Prostate gland (tissue), 2 donors: ENCODE measurements around the gene CD79B. TPM values are rescaled to one million over a fixed set of nuclear protein-coding genes. Genes with fewer than 3 reads are reported as not detected.
"Not testable (repeated sequence)": the region's sequence is repeated elsewhere in the genome, so short reads cannot be mapped to it uniquely, and the experiment has no call there.

Source experiments
- DNase-seq: peaks from one replicate; pipeline ENCODE4 v3.0.0-alpha.2; 2019; ENCODE audit warnings: low spot score
- H3K27ac ChIP-seq, 2 donors: fragments of 200-600 bp; sonication (generic); 2 replicates each; pipeline ENCODE4 v1.5.1; 2017 to 2019
- H3K27me3 ChIP-seq: fragments of 200-600 bp; sonication (generic); replicated peaks from 2 replicates; pipeline ENCODE4 v1.5.1; 2019; ENCODE audit not compliant: insufficient read depth
- H3K36me3 ChIP-seq, 2 donors: fragments of 200-600 bp; sonication (generic); 1 replicate in 1 of 2; 2 replicates in 1 of 2; pipeline versions ENCODE4 v1.5.1 to v1.8.1; 2017 to 2019
- H3K4me1 ChIP-seq: fragments of 200-600 bp; sonication (generic); replicated peaks from 2 replicates; pipeline ENCODE4 v1.5.1; 2019
- H3K4me3 ChIP-seq, 2 donors: fragments of 200-600 bp; sonication (generic); 2 replicates each; pipeline ENCODE4 v1.5.1; 2017 to 2019
- H3K9me3 ChIP-seq: fragments of 200-600 bp; sonication (generic); 2 replicates; pipeline ENCODE4 v1.5.1; 2017
- CTCF ChIP-seq, 4 experiments: fragments of 200-600 bp in 2 of 4; fragments of 450-650 bp in 2 of 4; sonication (generic) in 2 of 4; IDR thresholded peaks; 1 replicate in 3 of 4; 2 replicates in 1 of 4; pipeline ENCODE4 v1.5.1; 2016 to 2019; ENCODE audit warnings: antibody characterized with exemption in 4 of 4, mild to moderate bottlenecking in 2 of 4, moderate library complexity in 2 of 4
- POLR2A ChIP-seq: fragments of 450-650 bp; IDR thresholded peaks from one replicate; pipeline ENCODE4 v1.6.1; 2016; ENCODE audit warnings: antibody characterized with exemption, mild to moderate bottlenecking
- POLR2AphosphoS5 ChIP-seq: sonication (generic); formaldehyde crosslinking; IDR thresholded peaks from one replicate; pipeline ENCODE4 v1.6.1; 2017; ENCODE audit warnings: antibody characterized with exemption
- whole genome bisulfite sequencing: methylation state at CpG from one replicate; pipeline ENCODE4 v1.1.5; 2018; 5-methylcytosine and 5-hydroxymethylcytosine counted together
- intact Hi-C: fragments of 100-400 bp; cut with DNase I; formaldehyde crosslinking; loops from one replicate; pipeline ENCODE4 v1.14.2; 2022
- total RNA-seq, 2 donors: library from RNA; depleted of rRNA; stranded (reverse); fragments of >200 nt; gene quantifications; one replicate each; pipeline ENCODE4 v1.1.0, GENCODE V29; 2016

CD79B gene
- total RNA-seq, 2 donors from 2014 or later, result 1.6 to 2.2 TPM

- Histone ChIP-seq H3K27me3 (no peaks in the 10 kb centered on the region), H3K4me3 (no peak overlapping the region), H3K36me3 (no peaks in the 10 kb centered on the region), H3K27ac (no peak overlapping the region), H3K4me1 (no peaks in the 10 kb centered on the region), H3K9me3 (no peaks in the 10 kb centered on the region)
- no peak for DNase-seq
- WGBS, result 44% methylated on average over 8 of the region's 8 CpGs
- TF ChIP-seq POLR2AphosphoS5 (no peak), CTCF (IDR thresholded peaks at IDR 0.05) (peak; percentile 37 to 81 (median 68))
- intact Hi-C loops, result loop anchor here (10.0 kb wide), 1 partner anchor 373 kb away; no protein-coding TSS in a partner anchor
Observed at GRCh38 chr17:63911657-63912100, 20.5 kb downstream of the CD79B start.

- no peaks in the 10 kb centered on the region for H3K9me3 ChIP-seq
- no peak within 1 kb of the TSS for H3K4me3 ChIP-seq
- H3K36me3 ChIP-seq, result no peaks in the 10 kb centered on the region
- no peak within 1 kb of the TSS for H3K27ac ChIP-seq
- intact Hi-C loops, result loop anchor here (10.0 kb wide), 1 partner anchor 374 kb away; no protein-coding TSS in a partner anchor
- 78% methylated on average over 15 of the region's 15 CpGs for WGBS
- no peaks in the 10 kb centered on the region for H3K4me1 ChIP-seq
- no peaks in the 10 kb centered on the region for H3K27me3 ChIP-seq
- no peak for DNase-seq
- TF ChIP-seq POLR2AphosphoS5 (no peak), POLR2A (no peak), CTCF (IDR thresholded peaks at IDR 0.05) (no peak)
Observed at GRCh38 chr17:63911041-63911635, 21.0 kb downstream of the CD79B start, which contains the start of gene CSHL1. TSS of gene CSHL1 (minus strand) at chr17:63911258. CDS start at chr17:63911196, 62 bp downstream.

GRCh38 chr17:63910096-63910495 is 22.0 kb downstream of the CD79B start:
- WGBS, result 86% methylated on average over 14 of the region's 14 CpGs
- H3K27ac ChIP-seq, result no peak overlapping the region
- TF ChIP-seq CTCF (IDR thresholded peaks at IDR 0.05) (no peak), POLR2A (no peak), POLR2AphosphoS5 (no peak)
- intact Hi-C loops, result loop anchor here (10.0 kb wide), 1 partner anchor 375 kb away; no protein-coding TSS in a partner anchor
- H3K27me3 ChIP-seq, result no peaks in the 10 kb centered on the region
- H3K36me3 ChIP-seq, result no peaks in the 10 kb centered on the region
- no peaks in the 10 kb centered on the region for H3K4me1 ChIP-seq
- no peak for DNase-seq
- no peaks in the 10 kb centered on the region for H3K9me3 ChIP-seq
- no peak overlapping the region for H3K4me3 ChIP-seq

GRCh38 chr17:63909586-63909985 is 22.5 kb downstream of the CD79B start:
- H3K27me3 ChIP-seq, H3K27ac ChIP-seq, H3K36me3 ChIP-seq, DNase-seq, H3K4me3 ChIP-seq, intact Hi-C loops, H3K9me3 ChIP-seq, H3K4me1 ChIP-seq: not testable (repeated sequence)
- WGBS, result 84% methylated on average over 10 of the region's 10 CpGs

- H3K4me1 ChIP-seq, DNase-seq, H3K27ac ChIP-seq, H3K27me3 ChIP-seq, intact Hi-C loops, H3K4me3 ChIP-seq, H3K36me3 ChIP-seq, H3K9me3 ChIP-seq: not testable (repeated sequence)
- WGBS, result 49% methylated on average over 12 of the region's 12 CpGs
Observed at GRCh38 chr17:63907161-63907778, 24.9 kb downstream of the CD79B start.

- H3K9me3 ChIP-seq, H3K4me1 ChIP-seq, H3K27ac ChIP-seq, H3K27me3 ChIP-seq, DNase-seq, H3K4me3 ChIP-seq, H3K36me3 ChIP-seq, intact Hi-C loops: not testable (repeated sequence)
- WGBS, result 97% methylated on average over 8 of the region's 8 CpGs
Observed at GRCh38 chr17:63904796-63905195, 27.3 kb downstream of the CD79B start.
